ENCODE results near the gene FADS1.
A peak's percentile ranks its signal among the peaks of the same experiment; 100 is the strongest.

The FADS1 gene

DNA sequence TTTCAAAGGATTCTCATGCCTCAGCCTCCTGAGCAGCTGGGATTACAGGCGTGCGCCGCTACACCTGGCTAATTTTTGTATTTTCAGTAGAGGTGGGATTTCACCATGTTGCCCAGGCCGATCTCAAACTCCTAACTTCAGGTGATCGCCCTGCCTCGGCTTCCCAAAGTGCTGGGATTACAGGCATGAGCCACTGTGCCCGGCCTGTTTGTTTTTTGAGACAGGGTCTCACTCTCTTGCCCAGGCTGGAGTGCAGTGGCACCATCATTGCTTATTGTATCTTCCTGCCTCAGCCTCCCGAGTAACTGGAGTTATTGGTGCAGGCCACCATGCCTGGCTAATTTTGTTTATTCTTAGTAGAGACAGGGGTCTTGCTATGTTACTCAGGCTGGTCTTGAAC, 19.4 kb upstream of the FADS1 start:
- DNase-seq (ENCODE audit: low read depth) = no peak
- H3K4me3 ChIP-seq (ENCODE audit: low read depth, low read length) = no peak overlapping the region
- TF ChIP-seq MYC (IDR thresholded peaks at IDR 0.05; ENCODE audit: low read depth, low read length) (no peak), POLR2A (IDR thresholded peaks at IDR 0.05; ENCODE audit: extremely low read depth, insufficient read length) (no peak)
- TF ChIP-seq, protein P1, sequence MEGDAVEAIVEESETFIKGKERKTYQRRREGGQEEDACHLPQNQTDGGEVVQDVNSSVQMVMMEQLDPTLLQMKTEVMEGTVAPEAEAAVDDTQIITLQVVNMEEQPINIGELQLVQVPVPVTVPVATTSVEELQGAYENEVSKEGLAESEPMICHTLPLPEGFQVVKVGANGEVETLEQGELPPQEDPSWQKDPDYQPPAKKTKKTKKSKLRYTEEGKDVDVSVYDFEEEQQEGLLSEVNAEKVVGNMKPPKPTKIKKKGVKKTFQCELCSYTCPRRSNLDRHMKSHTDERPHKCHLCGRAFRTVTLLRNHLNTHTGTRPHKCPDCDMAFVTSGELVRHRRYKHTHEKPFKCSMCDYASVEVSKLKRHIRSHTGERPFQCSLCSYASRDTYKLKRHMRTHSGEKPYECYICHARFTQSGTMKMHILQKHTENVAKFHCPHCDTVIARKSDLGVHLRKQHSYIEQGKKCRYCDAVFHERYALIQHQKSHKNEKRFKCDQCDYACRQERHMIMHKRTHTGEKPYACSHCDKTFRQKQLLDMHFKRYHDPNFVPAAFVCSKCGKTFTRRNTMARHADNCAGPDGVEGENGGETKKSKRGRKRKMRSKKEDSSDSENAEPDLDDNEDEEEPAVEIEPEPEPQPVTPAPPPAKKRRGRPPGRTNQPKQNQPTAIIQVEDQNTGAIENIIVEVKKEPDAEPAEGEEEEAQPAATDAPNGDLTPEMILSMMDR (IDR thresholded peaks at IDR 0.05; ENCODE audit: low read depth, low read length) = no peak
- TF ChIP-seq, protein P2, sequence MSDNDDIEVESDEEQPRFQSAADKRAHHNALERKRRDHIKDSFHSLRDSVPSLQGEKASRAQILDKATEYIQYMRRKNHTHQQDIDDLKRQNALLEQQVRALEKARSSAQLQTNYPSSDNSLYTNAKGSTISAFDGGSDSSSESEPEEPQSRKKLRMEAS (IDR thresholded peaks at IDR 0.05; ENCODE audit: low read depth, low read length) = no peak

DNA sequence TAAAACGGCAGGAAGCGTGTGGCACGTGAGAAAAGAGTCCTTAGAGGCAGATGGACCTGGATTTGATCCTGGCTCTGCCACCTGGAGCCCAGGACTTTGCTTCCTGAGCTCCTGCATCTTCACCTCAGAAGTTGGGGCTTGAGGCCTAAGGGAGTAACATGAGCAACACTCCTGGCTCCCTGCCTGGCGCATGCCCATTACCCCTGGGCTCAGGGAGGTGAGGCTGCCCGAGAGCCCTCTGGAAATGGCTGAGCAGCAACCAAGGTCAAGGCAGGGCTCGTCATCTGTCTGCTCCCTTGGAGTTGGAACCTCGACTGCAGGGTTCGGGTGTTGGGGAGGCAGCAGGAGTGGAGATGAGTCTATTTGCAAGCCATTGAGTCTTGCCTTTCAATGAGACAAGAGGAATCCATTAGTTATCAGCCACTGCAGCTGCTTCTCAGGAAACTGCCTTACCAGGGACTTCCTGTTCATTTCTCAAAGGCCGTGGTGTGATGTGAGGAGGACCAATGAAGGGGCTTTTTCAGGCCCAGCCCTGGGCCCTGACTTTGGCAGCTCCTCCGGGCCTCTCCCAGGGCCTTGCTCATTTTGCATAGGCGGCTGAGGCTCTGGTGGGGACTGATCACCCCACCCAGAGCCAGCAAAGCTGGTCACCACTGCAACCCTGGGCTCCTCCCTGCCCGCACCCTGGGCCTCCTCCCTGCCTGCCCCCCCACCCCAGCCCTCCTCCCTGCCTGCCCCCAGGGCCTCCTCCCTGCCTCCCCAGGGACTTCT, 17.7 kb upstream of the FADS1 start:
- H3K4me3 ChIP-seq (ENCODE audit: low read depth, low read length) = peak overlapping the region; percentile 23
- DNase-seq (ENCODE audit: low read depth) = peak; percentile 98
- TF ChIP-seq POLR2A (IDR thresholded peaks at IDR 0.05; ENCODE audit: extremely low read depth, insufficient read length) (peak; percentile 78), MYC (IDR thresholded peaks at IDR 0.05; ENCODE audit: low read depth, low read length) (peak; percentile 58)
- TF ChIP-seq, protein P1 (IDR thresholded peaks at IDR 0.05; ENCODE audit: low read depth, low read length) = no peak
- TF ChIP-seq, protein P2 (IDR thresholded peaks at IDR 0.05; ENCODE audit: low read depth, low read length) = peak; percentile 45

DNA sequence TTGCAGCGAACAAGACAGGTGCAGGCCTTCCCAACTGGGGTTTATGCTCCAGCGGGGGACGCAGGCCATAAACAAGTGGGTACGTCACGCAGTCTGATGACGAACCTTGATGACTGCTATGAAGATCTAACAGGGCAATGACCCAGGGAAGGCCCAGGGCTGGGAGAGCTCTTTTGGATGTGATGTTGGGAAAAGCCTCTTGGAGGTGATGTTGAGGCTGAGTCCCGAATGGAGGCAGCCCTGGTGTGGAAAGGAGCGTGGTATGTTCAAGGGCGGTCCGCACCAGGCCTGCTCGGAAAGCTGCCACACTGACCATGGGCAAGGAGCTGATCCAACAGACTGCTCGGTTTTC, 17.1 kb upstream of the FADS1 start:
- TF ChIP-seq, protein P1 (IDR thresholded peaks at IDR 0.05; ENCODE audit: low read depth, low read length) = no peak
- TF ChIP-seq, protein P2 (IDR thresholded peaks at IDR 0.05; ENCODE audit: low read depth, low read length) = no peak
- no peak for TF ChIP-seq POLR2A (IDR thresholded peaks at IDR 0.05; ENCODE audit: extremely low read depth, insufficient read length)
- no peak for TF ChIP-seq MYC (IDR thresholded peaks at IDR 0.05; ENCODE audit: low read depth, low read length)
- DNase-seq (ENCODE audit: low read depth) = peak; percentile 40
- peak overlapping the region; percentile 23 for H3K4me3 ChIP-seq (ENCODE audit: low read depth, low read length)

DNA sequence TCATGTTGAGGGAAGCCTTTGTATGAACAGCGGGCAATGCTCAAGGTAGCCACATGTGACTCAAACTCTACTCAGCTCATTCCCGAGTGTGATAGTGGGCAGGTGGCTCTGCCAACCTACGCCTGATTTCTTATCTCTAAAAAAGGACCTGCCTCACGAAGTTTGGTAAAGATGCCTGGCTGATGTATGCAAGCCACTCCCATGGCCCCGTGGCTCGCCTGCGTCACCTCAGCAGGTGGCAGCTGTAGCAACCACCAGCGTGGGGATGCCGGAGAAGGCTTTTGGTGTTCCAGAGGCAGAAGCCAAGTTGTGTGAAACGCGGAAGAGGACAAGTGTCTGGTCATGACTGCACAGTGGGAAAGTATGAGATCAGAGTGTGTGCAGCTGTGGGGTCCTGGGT, 16.7 kb upstream of the FADS1 start:
- peak; percentile 24; the same call in 1 of the 2 replicates for TF ChIP-seq MYC (IDR thresholded peaks at IDR 0.05; ENCODE audit: low read depth, low read length)
- TF ChIP-seq, protein P2 (IDR thresholded peaks at IDR 0.05; ENCODE audit: low read depth, low read length) = no peak
- TF ChIP-seq POLR2A (IDR thresholded peaks at IDR 0.05; ENCODE audit: extremely low read depth, insufficient read length) = no peak
- peak overlapping the region; percentile 8 for H3K4me3 ChIP-seq (ENCODE audit: low read depth, low read length)

DNA sequence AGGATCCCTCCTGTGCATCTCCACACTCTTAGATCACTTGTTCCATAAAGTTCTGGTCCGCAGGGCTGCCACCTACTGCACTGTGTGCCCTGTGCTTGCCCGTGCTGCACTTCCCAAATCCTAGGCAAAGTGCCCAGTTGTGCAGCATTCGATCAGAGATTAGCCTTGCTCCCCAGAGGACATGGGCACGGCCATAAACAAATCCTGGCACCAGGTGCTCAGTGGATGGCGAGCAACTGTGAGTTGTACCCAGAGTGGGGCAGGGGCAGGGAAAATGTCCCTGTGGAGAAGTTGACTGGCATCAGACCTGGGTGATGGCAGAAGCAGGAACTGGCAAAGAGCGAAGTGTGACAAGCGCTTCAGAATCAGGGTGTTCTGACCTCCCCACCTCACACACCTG, 16.0 kb upstream of the FADS1 start:
- DNase-seq (ENCODE audit: low read depth) = no peak
- H3K4me3 ChIP-seq (ENCODE audit: low read depth, low read length) = peak overlapping the region; percentile 4
- TF ChIP-seq, protein P2 (IDR thresholded peaks at IDR 0.05; ENCODE audit: low read depth, low read length) = no peak
- TF ChIP-seq, protein P1 (IDR thresholded peaks at IDR 0.05; ENCODE audit: low read depth, low read length) = no peak
- TF ChIP-seq MYC (IDR thresholded peaks at IDR 0.05; ENCODE audit: low read depth, low read length) (no peak), POLR2A (IDR thresholded peaks at IDR 0.05; ENCODE audit: extremely low read depth, insufficient read length) (no peak)

More for the DNA sequence above, 16.7 kb upstream of the FADS1 start:
- no peak for DNase-seq (ENCODE audit: low read depth)

DNA sequence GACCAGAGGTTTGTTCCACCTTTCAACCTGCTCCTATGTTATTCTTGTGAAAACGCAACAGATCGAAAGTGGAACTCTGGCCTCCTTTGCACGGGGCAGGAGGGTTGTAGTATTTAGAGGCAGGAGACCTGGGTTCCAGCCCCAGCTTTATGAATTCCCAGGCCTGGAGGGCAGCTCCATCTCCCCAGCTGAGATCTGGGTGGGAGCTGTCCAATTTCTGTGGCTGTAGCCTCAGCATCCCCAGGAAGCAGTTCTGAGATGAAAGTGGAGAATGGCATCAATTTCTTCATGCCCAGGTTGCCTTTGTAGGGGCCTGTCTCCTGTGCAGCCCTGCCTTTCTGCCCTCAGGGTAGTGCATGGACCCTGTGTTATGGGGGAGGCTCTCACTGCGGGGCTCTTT, 15.4 kb upstream of the FADS1 start:
- DNase-seq (ENCODE audit: low read depth) = no peak
- H3K4me3 ChIP-seq (ENCODE audit: low read depth, low read length) = no peak overlapping the region
- no peak for TF ChIP-seq MYC (IDR thresholded peaks at IDR 0.05; ENCODE audit: low read depth, low read length)
- TF ChIP-seq POLR2A (IDR thresholded peaks at IDR 0.05; ENCODE audit: extremely low read depth, insufficient read length) = no peak
- TF ChIP-seq, protein P1 (IDR thresholded peaks at IDR 0.05; ENCODE audit: low read depth, low read length) = no peak
- TF ChIP-seq, protein P2 (IDR thresholded peaks at IDR 0.05; ENCODE audit: low read depth, low read length) = no peak
